Measurements from ENCODE around the gene KCTD7.

DNA sequence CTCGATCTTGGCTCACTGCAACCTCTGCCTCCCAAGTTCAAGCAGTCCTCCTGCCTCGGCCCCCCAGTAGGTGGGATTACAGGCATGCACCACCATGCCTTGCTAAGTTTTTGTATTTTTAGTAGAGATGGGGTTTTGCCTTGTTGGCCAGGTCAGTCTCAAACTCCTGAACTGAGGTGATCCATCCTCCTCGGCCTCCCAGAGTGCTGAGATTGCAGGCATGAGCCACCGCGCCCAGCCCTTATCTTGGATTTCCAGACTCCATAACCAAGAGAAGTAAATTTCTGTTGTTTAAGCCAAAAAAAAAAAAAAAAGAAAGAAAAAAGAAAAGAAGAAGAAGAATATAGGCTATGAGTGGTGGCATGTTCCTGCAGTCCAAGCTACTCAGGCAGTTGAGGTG lies 58.5 kb downstream of the KCTD7 start:
- no peak for TF ChIP-seq CTCF (IDR thresholded peaks at IDR 0.05)
- TF ChIP-seq POLR2A (IDR thresholded peaks at IDR 0.05), result no peak

Data from thyroid gland (tissue), 4 donors.